Peyer's patch (tissue), 4 donors: Measurements from ENCODE around the gene EIF3D.

ENCODE experiments used
- CTCF ChIP-seq, 6 experiments: fragments of 450-650 bp in 4 of 6; fragments of 200-600 bp in 2 of 6; sonication (generic) in 1 of 6; IDR thresholded peaks; one replicate each; pipeline ENCODE4 v1.5.1; 2017 to 2019; ENCODE audit warnings: antibody characterized with exemption in 6 of 6, mild to moderate bottlenecking in 3 of 6, moderate library complexity in 1 of 6
- POLR2A ChIP-seq, 2 donors: fragments of 450-650 bp; IDR thresholded peaks; one replicate each; pipeline ENCODE4 v1.5.1; 2017; ENCODE audit warnings: antibody characterized with exemption in 2 of 2, mild to moderate bottlenecking in 2 of 2, moderate library complexity in 2 of 2

- no peak for TF ChIP-seq POLR2A (IDR thresholded peaks at IDR 0.05)
- no peak for TF ChIP-seq CTCF (IDR thresholded peaks at IDR 0.05)
These were observed 61.7 kb downstream of the EIF3D start for GRCh38 chr22:36467042-36467810.
